ENCODE results near the gene C1GALT1. TPM values are rescaled to one million over a fixed set of nuclear protein-coding genes. Genes with fewer than 3 reads are reported as not detected.

Gene C1GALT1
- total RNA-seq, 1 donor from 2014 or later: 29.7 TPM

GRCh38 chr7:7272294-7272693 lies 90.0 kb downstream of the C1GALT1 start:
- no peak for DNase-seq (ENCODE audit: low spot score)

- DNase-seq (ENCODE audit: low spot score): no peak
Measured at GRCh38 chr7:7274782-7275181, 92.4 kb downstream of the C1GALT1 start.

GRCh38 chr7:7276161-7276560 lies 93.8 kb downstream of the C1GALT1 start:
- DNase-seq (ENCODE audit: low spot score): no peak

- no peak for DNase-seq (ENCODE audit: low spot score)
Measured at GRCh38 chr7:7290429-7291122, 108.2 kb downstream of the C1GALT1 start.

- DNase-seq (ENCODE audit: low spot score): no peak
Measured at GRCh38 chr7:7292085-7292484, 109.7 kb downstream of the C1GALT1 start.

- DNase-seq (ENCODE audit: low spot score): no peak
Measured at GRCh38 chr7:7292608-7293007, 110.3 kb downstream of the C1GALT1 start.

GRCh38 chr7:7293092-7293491 lies 110.7 kb downstream of the C1GALT1 start:
- no peak for DNase-seq (ENCODE audit: low spot score)

- DNase-seq (ENCODE audit: low spot score): no peak
Measured at GRCh38 chr7:7294911-7295310, 112.6 kb downstream of the C1GALT1 start.

Measured in ureter (tissue), 1 donor.